Neural progenitor cell (in vitro differentiated cells): ENCODE measurements around the gene PRKRIP1.

ENCODE experiments used
- CTCF ChIP-seq: fragments of 200-600 bp; sonication (generic); IDR thresholded peaks from 2 replicates; pipeline ENCODE4 v1.5.1; 2017; ENCODE audit warnings: antibody characterized with exemption, mild to moderate bottlenecking
- EZH2 ChIP-seq: fragments of 200-600 bp; sonication (generic); IDR thresholded peaks from 2 replicates; pipeline ENCODE4 v1.6.1; 2017; ENCODE audit warnings: antibody characterized with exemption, mild to moderate bottlenecking, moderate library complexity
- EZH2phosphoT487 ChIP-seq: fragments of 200-600 bp; sonication (generic); IDR thresholded peaks from 2 replicates; pipeline ENCODE4 v1.6.1; 2017; ENCODE audit warnings: antibody characterized with exemption

- TF ChIP-seq CTCF (no peak), EZH2 (no peak), EZH2phosphoT487 (no peak)
Observed at GRCh38 chr7:102446387-102447156, 50.4 kb downstream of the PRKRIP1 start.
